ENCODE measurements around the gene ENHO. TPM values are rescaled to one million over a fixed set of nuclear protein-coding genes. Genes with fewer than 3 reads are reported as not detected.

The ENHO gene
- total and polyA plus RNA-seq, 2 experiments from 2014 or later, result 13.8 to 19.7 TPM

- TF ChIP-seq STAT1 (IDR thresholded peaks at IDR 0.05; ENCODE audit: unreplicated experiment) (no peak), EZH2phosphoT487 (IDR thresholded peaks at IDR 0.05; ENCODE audit: unreplicated experiment) (no peak), CTCF (conservative IDR thresholded peaks at IDR 0.05; ENCODE audit: low read depth in 2 of 2) (no peak), ZNF114 (CRISPR knock-in tag; IDR thresholded peaks at IDR 0.05) (no peak), REST (IDR thresholded peaks at IDR 0.05; ENCODE audit: unreplicated experiment) (no peak), CREB1 (CRISPR knock-in tag; IDR thresholded peaks at IDR 0.05; ENCODE audit: low read depth) (no peak), POLR2AphosphoS5 (IDR thresholded peaks at IDR 0.05; ENCODE audit: low read depth) (no peak), ZNF331 (CRISPR knock-in tag; IDR thresholded peaks at IDR 0.05; ENCODE audit: low read depth) (no peak)
Measured at GRCh38 chr9:34522091-34522887, 501 bp downstream of the ENHO start (continued).

GRCh38 chr9:34521406-34522045 is 1.3 kb downstream of the ENHO start:
- no peak overlapping the region for H3K4me3 ChIP-seq
- no peaks in the 10 kb centered on the region for H3K79me2 ChIP-seq (replicated peaks; ENCODE audit: insufficient read depth)
- DNase-seq (ENCODE audit: low spot score) (no peak), ATAC-seq (no peak)
- no peaks in the 10 kb centered on the region; the same call in 2 of the 3 replicates for H3K9me3 Mint-ChIP-seq
- peaks cover 18% of the 10 kb centered on the region for H3K27me3 ChIP-seq (ENCODE audit: insufficient read depth)
- no peaks in the 10 kb centered on the region for H3K36me3 ChIP-seq (ENCODE audit: insufficient read depth)
- no peak overlapping the region for H2AFZ ChIP-seq
- H3K4me1 Mint-ChIP-seq, result peaks cover 15% of the 10 kb centered on the region
- H3K27me3 Mint-ChIP-seq (ENCODE audit: insufficient read depth, low read depth, poor library complexity), result peaks cover 20% of the 10 kb centered on the region
- no peaks in the 10 kb centered on the region for H3F3A ChIP-seq (replicated peaks; ENCODE audit: low read depth)
- H3K4me3 Mint-ChIP-seq, result 0 out of 3 replicates have a peak overlapping the region, but pooled peaks have one; percentile 42
- no peak overlapping the region for H3K27ac Mint-ChIP-seq
- H3K4me1 ChIP-seq (ENCODE audit: insufficient read depth), result peaks cover 4% of the 10 kb centered on the region
- H3K36me3 Mint-ChIP-seq (ENCODE audit: low read depth), result no peaks in the 10 kb centered on the region; the same call in 2 of the 3 replicates
- H4K20me1 ChIP-seq (replicated peaks; ENCODE audit: insufficient read depth), result no peaks in the 10 kb centered on the region
- peak overlapping the region; percentile 98; the same call in 1 of the 2 replicates for H3K4me2 ChIP-seq
- H3K27ac ChIP-seq (ENCODE audit: low read depth), result no peak overlapping the region
- H3K9me2 ChIP-seq (ENCODE audit: insufficient read depth), result no peaks in the 10 kb centered on the region; the same call in 1 of the 2 replicates
- no peak for TF ChIP-seq ETS1 (IDR thresholded peaks at IDR 0.05)
- no peak for TF ChIP-seq CTCF (conservative IDR thresholded peaks at IDR 0.05; ENCODE audit: low read depth in 2 of 2)
- TF ChIP-seq ZNF114 (CRISPR knock-in tag; IDR thresholded peaks at IDR 0.05), result no peak
- no peak for TF ChIP-seq CREB1 (CRISPR knock-in tag; IDR thresholded peaks at IDR 0.05; ENCODE audit: low read depth)
- TF ChIP-seq NANOG (IDR thresholded peaks at IDR 0.05; ENCODE audit: borderline replicate concordance), result no peak
- TF ChIP-seq EZH2phosphoT487 (IDR thresholded peaks at IDR 0.05; ENCODE audit: unreplicated experiment), result no peak
- TF ChIP-seq REST (IDR thresholded peaks at IDR 0.05; ENCODE audit: unreplicated experiment), result no peak
- no peak for TF ChIP-seq JUNB (IDR thresholded peaks at IDR 0.05; ENCODE audit: unreplicated experiment)
- TF ChIP-seq EZH2 (IDR thresholded peaks at IDR 0.05; ENCODE audit: low read depth, unreplicated experiment), result no peak
- TF ChIP-seq ZNF331 (CRISPR knock-in tag; IDR thresholded peaks at IDR 0.05; ENCODE audit: low read depth), result no peak
- no peak for TF ChIP-seq POLR2AphosphoS5 (IDR thresholded peaks at IDR 0.05; ENCODE audit: low read depth)
- no peak for TF ChIP-seq STAT1 (IDR thresholded peaks at IDR 0.05; ENCODE audit: unreplicated experiment)

Measured in GM23338 (cell line).